Panc1 (cell line): ENCODE measurements around the gene NMNAT3.

Source experiments
- POLR2AphosphoS5 ChIP-seq: IDR thresholded peaks from 2 replicates; pipeline ENCODE4 v1.6.1; 2012; ENCODE audit warnings: mild to moderate bottlenecking, low read depth, low read length, moderate library complexity
- TF ChIP-seq, protein P1 (sequence below): fragments of 450-650 bp; IDR thresholded peaks from 2 replicates; pipeline ENCODE4 v1.5.1; 2017; ENCODE audit warnings: mild to moderate bottlenecking

DNA sequence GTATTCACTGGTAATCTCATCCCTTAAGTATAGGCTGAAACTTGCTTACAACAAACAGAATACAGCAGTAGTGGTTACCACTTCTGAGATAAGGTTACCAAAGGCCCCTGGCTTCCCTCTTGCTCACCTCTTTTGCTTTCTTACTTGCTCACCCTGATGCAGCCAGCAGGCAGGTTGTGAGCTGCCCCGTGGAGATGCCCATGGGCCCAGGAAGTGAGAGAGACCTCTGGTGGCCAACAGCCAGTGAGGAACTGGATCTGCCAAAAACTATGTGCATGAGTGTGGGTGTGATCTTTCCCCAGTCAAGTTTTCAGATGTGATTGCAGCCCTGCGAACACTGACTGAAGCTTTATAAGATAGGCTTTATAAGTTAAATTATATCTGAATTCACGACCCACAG, 48.7 kb downstream of the NMNAT3 start:
- TF ChIP-seq, protein P1, sequence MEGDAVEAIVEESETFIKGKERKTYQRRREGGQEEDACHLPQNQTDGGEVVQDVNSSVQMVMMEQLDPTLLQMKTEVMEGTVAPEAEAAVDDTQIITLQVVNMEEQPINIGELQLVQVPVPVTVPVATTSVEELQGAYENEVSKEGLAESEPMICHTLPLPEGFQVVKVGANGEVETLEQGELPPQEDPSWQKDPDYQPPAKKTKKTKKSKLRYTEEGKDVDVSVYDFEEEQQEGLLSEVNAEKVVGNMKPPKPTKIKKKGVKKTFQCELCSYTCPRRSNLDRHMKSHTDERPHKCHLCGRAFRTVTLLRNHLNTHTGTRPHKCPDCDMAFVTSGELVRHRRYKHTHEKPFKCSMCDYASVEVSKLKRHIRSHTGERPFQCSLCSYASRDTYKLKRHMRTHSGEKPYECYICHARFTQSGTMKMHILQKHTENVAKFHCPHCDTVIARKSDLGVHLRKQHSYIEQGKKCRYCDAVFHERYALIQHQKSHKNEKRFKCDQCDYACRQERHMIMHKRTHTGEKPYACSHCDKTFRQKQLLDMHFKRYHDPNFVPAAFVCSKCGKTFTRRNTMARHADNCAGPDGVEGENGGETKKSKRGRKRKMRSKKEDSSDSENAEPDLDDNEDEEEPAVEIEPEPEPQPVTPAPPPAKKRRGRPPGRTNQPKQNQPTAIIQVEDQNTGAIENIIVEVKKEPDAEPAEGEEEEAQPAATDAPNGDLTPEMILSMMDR = peak; percentile 56
- no peak for TF ChIP-seq POLR2AphosphoS5
